ENCODE measurements around the gene MYO1B.

DNA sequence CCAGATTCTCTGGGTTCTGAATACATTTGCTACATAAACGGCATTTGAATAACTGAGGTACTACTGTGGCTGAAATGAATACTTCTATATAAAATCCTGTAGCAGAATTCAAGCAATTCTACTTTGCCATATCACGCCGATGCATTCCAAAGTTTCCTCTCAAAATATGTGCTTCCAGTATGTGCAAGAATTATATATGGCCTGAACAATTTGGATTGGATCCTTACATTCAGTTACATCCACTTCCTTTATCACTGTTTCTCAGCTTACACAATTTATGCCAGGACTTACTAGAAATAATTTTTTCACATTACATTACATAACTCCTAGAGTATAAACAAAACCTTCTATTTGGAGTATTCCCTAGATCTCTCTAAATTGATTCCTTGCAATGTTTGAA is 48.1 kb upstream of the MYO1B start:
- TF ChIP-seq, protein P1, sequence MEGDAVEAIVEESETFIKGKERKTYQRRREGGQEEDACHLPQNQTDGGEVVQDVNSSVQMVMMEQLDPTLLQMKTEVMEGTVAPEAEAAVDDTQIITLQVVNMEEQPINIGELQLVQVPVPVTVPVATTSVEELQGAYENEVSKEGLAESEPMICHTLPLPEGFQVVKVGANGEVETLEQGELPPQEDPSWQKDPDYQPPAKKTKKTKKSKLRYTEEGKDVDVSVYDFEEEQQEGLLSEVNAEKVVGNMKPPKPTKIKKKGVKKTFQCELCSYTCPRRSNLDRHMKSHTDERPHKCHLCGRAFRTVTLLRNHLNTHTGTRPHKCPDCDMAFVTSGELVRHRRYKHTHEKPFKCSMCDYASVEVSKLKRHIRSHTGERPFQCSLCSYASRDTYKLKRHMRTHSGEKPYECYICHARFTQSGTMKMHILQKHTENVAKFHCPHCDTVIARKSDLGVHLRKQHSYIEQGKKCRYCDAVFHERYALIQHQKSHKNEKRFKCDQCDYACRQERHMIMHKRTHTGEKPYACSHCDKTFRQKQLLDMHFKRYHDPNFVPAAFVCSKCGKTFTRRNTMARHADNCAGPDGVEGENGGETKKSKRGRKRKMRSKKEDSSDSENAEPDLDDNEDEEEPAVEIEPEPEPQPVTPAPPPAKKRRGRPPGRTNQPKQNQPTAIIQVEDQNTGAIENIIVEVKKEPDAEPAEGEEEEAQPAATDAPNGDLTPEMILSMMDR (conservative IDR thresholded peaks at IDR 0.05; ENCODE audit: low read depth, low read length) = no peak
- TF ChIP-seq EZH2 (IDR thresholded peaks at IDR 0.05; ENCODE audit: low read length, unreplicated experiment) (no peak), EZH2phosphoT487 (IDR thresholded peaks at IDR 0.05; ENCODE audit: borderline replicate concordance, low read length) (no peak)

Data from PC-3 (cell line).